Caco-2 (cell line): ENCODE data around the gene SPACDR. TPM values are rescaled to one million over a fixed set of nuclear protein-coding genes. Genes with fewer than 3 reads are reported as not detected.
"Not testable (repeated sequence)": the region's sequence is repeated elsewhere in the genome, so short reads cannot be mapped to it uniquely, and the experiment has no call there.

ENCODE experiments used
- BruUV-seq: library from RNA; stranded (reverse); fragments of 400-500 nt; replicated peaks from 2 replicates; lab custom pipeline; 2021; lab: Mats Ljungman, UMichigan
- CTCF ChIA-PET: fragments of 300-600 bp; sonication (Branson Sonifier 250); formaldehyde crosslinking; loops from one replicate; lab custom pipeline; 2022; ENCODE audit warnings: antibody characterized with exemption; lab: Charles Lee
- POLR2A ChIA-PET: fragments of 300-600 bp; sonication (Branson Sonifier 250); formaldehyde crosslinking; loops from one replicate; lab custom pipeline; 2022; ENCODE audit warnings: antibody characterized with exemption; lab: Charles Lee
- DNase-seq, 2 experiments: peaks; one replicate each; pipeline versions ENCODE4 v3.0.0 to v3.0.0-alpha.2; 2020 to 2022
- H3K27me3 ChIP-seq: replicated peaks from 2 replicates; pipeline ENCODE4 v1.6.0; 2011; ENCODE audit warnings: low read length; ENCODE audit not compliant: control insufficient read depth, insufficient read depth
- H3K36me3 ChIP-seq: 2 replicates; pipeline ENCODE4 v1.5.1; 2011; ENCODE audit warnings: low read length; ENCODE audit not compliant: control insufficient read depth, insufficient read depth
- H3K4me1 ChIP-seq: fragments of 250-450 bp; sonication (Bioruptor Pico); 2 replicates; pipeline ENCODE4 v1.5.1; 2020; ENCODE audit warnings: mild to moderate bottlenecking
- H3K4me3 ChIP-seq: 2 replicates; pipeline ENCODE4 v1.5.1; 2011; ENCODE audit warnings: low read depth, mild to moderate bottlenecking, control low read depth, low read length
- H3K9me3 ChIP-seq: fragments of 250-450 bp; sonication (Bioruptor Pico); 2 replicates; pipeline ENCODE4 v1.5.1; 2020; ENCODE audit warnings: mild to moderate bottlenecking, moderate library complexity
- H3K27ac Mint-ChIP-seq: one replicate; pipeline ENCODE4 v1.8.0; 2022; ENCODE audit warnings: mixed read lengths; ENCODE audit not compliant: unreplicated experiment
- H3K27me3 Mint-ChIP-seq: one replicate; pipeline ENCODE4 v1.8.0; 2022; ENCODE audit warnings: mixed read lengths; ENCODE audit not compliant: insufficient read depth, unreplicated experiment
- H3K36me3 Mint-ChIP-seq: one replicate; pipeline ENCODE4 v1.8.0; 2022; ENCODE audit warnings: mild to moderate bottlenecking, mixed read lengths; ENCODE audit not compliant: insufficient read depth, unreplicated experiment
- H3K4me1 Mint-ChIP-seq: one replicate; pipeline ENCODE4 v1.8.0; 2022; ENCODE audit warnings: low read depth, mixed read lengths; ENCODE audit not compliant: unreplicated experiment
- H3K4me3 Mint-ChIP-seq: one replicate; pipeline ENCODE4 v1.8.0; 2022; ENCODE audit warnings: mild to moderate bottlenecking, moderate library complexity, mixed read lengths; ENCODE audit not compliant: unreplicated experiment
- H3K9me3 Mint-ChIP-seq: one replicate; pipeline ENCODE4 v1.8.0; 2022; ENCODE audit warnings: mixed read lengths; ENCODE audit not compliant: unreplicated experiment
- intact Hi-C: fragments of 100-400 bp; cut with micrococcal nuclease; formaldehyde crosslinking; loops from one replicate; pipeline ENCODE4 v1.10.0; 2022; ENCODE audit not compliant: unreplicated experiment
- total RNA-seq: library from RNA; stranded (reverse); gene quantifications from 2 replicates; pipeline ENCODE4 v1.2.3, GENCODE V29; 2022
- TF ChIP-seq, protein P1 (sequence below), 2 experiments: fragments of 200-600 bp in 1 of 2; IDR thresholded peaks; 1 replicate in 1 of 2; 2 replicates in 1 of 2; pipeline versions ENCODE4 v1.5.1 to v1.8.0; 2011 to 2022; ENCODE audit warnings: antibody characterized with exemption in 1 of 2, control low read depth in 1 of 2, inconsistent platforms in 1 of 2, low read depth in 1 of 2, low read length in 1 of 2, mild to moderate bottlenecking in 1 of 2, moderate library complexity in 1 of 2; ENCODE audit not compliant: insufficient read depth in 1 of 2, severe bottlenecking in 1 of 2, unreplicated experiment in 1 of 2

Gene SPACDR
- total RNA-seq, 1 experiment from 2014 or later = 0.41 TPM

DNA sequence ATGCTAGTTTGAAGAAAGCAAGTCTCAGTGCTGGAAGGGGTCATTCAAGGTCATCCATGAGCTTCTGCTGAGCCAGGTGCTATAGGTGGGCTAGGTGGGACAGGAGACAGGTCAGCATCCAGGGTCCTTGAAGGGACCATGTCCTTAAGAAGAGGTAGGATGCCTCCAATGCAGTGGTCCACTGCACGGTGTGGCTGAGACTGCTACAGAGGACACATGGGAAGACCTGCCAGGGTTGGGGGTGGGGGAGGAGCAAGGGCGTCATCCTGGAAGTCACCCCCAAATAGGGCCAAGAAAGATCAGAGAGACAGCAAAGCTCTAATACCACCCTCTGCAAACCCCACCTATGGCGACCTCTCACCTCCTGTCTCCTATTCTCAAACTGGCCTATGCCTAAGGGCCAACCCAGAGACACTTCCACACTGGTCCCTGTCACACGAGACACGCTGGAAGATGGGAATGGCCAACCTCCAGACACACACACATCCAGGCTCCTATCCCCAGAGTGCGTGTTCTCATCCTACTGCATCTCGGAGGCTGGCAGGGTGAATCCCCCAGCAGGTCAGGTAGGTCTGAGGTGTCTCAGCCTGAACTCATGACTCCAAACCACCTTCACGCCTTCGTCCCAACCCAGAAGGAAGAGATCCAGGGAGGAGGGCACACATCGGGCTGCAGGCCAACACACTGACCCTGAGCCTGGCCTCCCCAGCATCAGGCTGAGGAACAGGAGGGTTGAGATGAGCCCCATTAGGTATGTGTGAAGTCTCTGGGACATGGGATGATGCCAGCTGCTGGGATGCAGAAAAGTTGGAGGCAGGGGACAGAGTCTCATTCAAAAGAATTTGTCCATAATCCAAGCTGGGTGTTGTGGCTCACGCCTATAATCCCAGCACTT is 22.2 kb downstream of the SPACDR start:
- no peaks in the 10 kb centered on the region for H3K27me3 Mint-ChIP-seq
- intact Hi-C loops = no loop called here
- no peaks in the 10 kb centered on the region for H3K9me3 Mint-ChIP-seq
- peaks cover 13% of the 10 kb centered on the region for H3K4me1 ChIP-seq
- POLR2A ChIA-PET = no interaction called here
- no peak overlapping the region for H3K4me3 ChIP-seq
- BruUV-seq = no TSS peak
- no peaks in the 10 kb centered on the region for H3K36me3 Mint-ChIP-seq
- no peaks in the 10 kb centered on the region for H3K36me3 ChIP-seq
- TF ChIP-seq, protein P1, sequence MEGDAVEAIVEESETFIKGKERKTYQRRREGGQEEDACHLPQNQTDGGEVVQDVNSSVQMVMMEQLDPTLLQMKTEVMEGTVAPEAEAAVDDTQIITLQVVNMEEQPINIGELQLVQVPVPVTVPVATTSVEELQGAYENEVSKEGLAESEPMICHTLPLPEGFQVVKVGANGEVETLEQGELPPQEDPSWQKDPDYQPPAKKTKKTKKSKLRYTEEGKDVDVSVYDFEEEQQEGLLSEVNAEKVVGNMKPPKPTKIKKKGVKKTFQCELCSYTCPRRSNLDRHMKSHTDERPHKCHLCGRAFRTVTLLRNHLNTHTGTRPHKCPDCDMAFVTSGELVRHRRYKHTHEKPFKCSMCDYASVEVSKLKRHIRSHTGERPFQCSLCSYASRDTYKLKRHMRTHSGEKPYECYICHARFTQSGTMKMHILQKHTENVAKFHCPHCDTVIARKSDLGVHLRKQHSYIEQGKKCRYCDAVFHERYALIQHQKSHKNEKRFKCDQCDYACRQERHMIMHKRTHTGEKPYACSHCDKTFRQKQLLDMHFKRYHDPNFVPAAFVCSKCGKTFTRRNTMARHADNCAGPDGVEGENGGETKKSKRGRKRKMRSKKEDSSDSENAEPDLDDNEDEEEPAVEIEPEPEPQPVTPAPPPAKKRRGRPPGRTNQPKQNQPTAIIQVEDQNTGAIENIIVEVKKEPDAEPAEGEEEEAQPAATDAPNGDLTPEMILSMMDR (IDR thresholded peaks at IDR 0.05; ENCODE audit: insufficient read depth in 1 of 2, low read depth in 1 of 2, low read length in 1 of 2, severe bottlenecking in 1 of 2, unreplicated experiment in 1 of 2) = no peak
- CTCF ChIA-PET = interaction anchor here (0.7 kb wide), 1 partner anchor 100 kb away, joined by 4 read pairs; no protein-coding TSS in a partner anchor
- no peak for DNase-seq
- no peaks in the 10 kb centered on the region for H3K9me3 ChIP-seq
- H3K27me3 ChIP-seq = no peaks in the 10 kb centered on the region
- H3K27ac Mint-ChIP-seq = no peak overlapping the region
- no peak overlapping the region for H3K4me3 Mint-ChIP-seq
- no peaks in the 10 kb centered on the region for H3K4me1 Mint-ChIP-seq

DNA sequence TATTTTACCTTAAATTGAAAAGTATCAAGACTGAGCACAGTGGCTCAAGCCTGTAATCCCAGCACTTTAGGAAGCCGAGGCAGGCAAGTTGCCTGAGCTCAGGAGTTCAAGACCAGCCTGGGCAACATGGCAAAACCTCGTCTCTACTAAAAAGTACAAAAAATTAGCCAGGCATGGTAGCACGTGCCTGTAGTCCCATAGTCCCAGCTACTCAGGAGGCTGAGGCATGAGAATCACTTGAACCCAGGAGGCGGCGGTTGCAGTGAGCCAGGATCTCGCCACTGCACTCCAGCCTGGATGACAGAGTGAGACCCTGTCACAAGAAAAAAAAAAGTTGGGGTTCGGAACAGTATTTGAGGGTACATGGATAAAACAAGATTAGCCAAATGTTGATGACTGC is 24.8 kb downstream of the SPACDR start:
- H3K4me1 ChIP-seq, BruUV-seq, H3K27ac Mint-ChIP-seq, H3K9me3 Mint-ChIP-seq, POLR2A ChIA-PET, H3K4me3 ChIP-seq, intact Hi-C loops, H3K27me3 Mint-ChIP-seq, H3K36me3 ChIP-seq, H3K4me3 Mint-ChIP-seq, H3K27me3 ChIP-seq, H3K9me3 ChIP-seq, CTCF ChIA-PET: not testable (repeated sequence)
- H3K36me3 Mint-ChIP-seq = peaks cover 25% of the 10 kb centered on the region
- H3K4me1 Mint-ChIP-seq = peaks cover 10% of the 10 kb centered on the region
- peak in 1 of 2 experiments; percentile 9 for DNase-seq

GRCh38 chr7:100438731-100439130 is 25.3 kb downstream of the SPACDR start:
- peaks cover 30% of the 10 kb centered on the region for H3K36me3 Mint-ChIP-seq
- CTCF ChIA-PET, DNase-seq: not testable (repeated sequence)

DNA sequence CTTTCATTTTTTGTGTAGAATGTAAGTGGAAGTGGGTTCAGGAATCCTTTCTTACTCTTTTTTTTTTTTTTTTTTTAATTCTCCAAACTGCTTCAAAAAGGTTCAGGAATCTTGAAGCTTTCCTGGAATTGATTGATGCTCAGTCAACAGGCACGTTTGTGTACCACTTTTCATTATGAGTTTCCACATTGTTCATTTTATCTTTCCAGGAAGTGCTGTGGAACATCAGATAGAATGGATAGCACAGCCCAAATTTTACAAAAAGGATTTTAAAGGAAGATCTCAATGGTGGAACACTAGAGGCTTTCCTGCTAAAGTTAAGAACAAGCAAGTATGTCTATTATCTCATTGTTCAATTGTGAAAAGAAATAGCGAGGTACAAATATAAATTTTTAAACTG is 25.9 kb downstream of the SPACDR start:
- Mint-ChIP-seq H3K36me3 (peaks cover 36% of the 10 kb centered on the region), H3K4me1 (peaks cover 17% of the 10 kb centered on the region), H3K27me3 (no peaks in the 10 kb centered on the region), H3K4me3 (no peak overlapping the region), H3K27ac (no peak overlapping the region), H3K9me3 (no peaks in the 10 kb centered on the region)
- Histone ChIP-seq H3K27me3 (no peaks in the 10 kb centered on the region), H3K9me3 (no peaks in the 10 kb centered on the region), H3K36me3 (no peaks in the 10 kb centered on the region; the same call in 1 of the 2 replicates), H3K4me1 (no peaks in the 10 kb centered on the region), H3K4me3 (no peak overlapping the region)
- TF ChIP-seq, protein P1 (IDR thresholded peaks at IDR 0.05; ENCODE audit: insufficient read depth in 1 of 2, low read depth in 1 of 2, low read length in 1 of 2, severe bottlenecking in 1 of 2, unreplicated experiment in 1 of 2) = no peak
- DNase-seq = no peak
- ChIA-PET POLR2A (no interaction called here), CTCF (interaction anchor here (0.7 to 1.1 kb wide), 2 partner anchors 10 to 125 kb away, joined by 3 to 4 read pairs; partner anchors contain the start of gene ZCWPW1)
- BruUV-seq = no TSS peak
- intact Hi-C loops = no loop called here

More at GRCh38 chr7:100438731-100439130, 25.3 kb downstream of the SPACDR start:
- H3K27ac Mint-ChIP-seq, H3K27me3 ChIP-seq, H3K9me3 Mint-ChIP-seq, H3K4me3 ChIP-seq, H3K36me3 ChIP-seq, H3K9me3 ChIP-seq, POLR2A ChIA-PET, intact Hi-C loops, H3K4me1 ChIP-seq, H3K4me3 Mint-ChIP-seq, H3K27me3 Mint-ChIP-seq, BruUV-seq: not testable (repeated sequence)
- H3K4me1 Mint-ChIP-seq = peaks cover 12% of the 10 kb centered on the region
